Measurements from ENCODE around the gene GTF2A1L. TPM values are rescaled to one million over a fixed set of nuclear protein-coding genes. Genes with fewer than 3 reads are reported as not detected.
A peak's percentile ranks its signal among the peaks of the same experiment; 100 is the strongest.

Gene GTF2A1L
- total RNA-seq, 1 donor from 2014 or later: 22.2 TPM

DNA sequence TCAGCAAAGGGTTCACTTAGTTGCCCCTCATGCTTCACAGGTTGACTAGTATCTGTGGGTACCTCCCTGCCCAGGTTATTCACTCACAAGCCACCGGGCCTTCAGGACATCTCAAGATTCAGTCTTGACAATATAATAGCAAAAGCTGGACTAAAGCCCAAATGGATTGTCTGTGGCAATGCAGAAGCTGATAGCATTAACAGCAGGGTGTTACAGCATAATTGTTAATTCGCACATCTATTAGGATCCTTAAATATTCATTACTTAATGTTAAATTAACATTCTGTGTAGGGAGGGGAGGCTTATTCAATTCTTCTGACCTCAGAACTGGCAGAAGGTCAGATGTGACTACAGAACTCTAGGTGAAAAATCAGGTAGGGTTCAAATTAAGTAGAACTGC lies 20.2 kb upstream of the GTF2A1L start:
- H3K27me3 ChIP-seq: no peaks in the 10 kb centered on the region
- intact Hi-C loops (cut with DNase I): no loop called here
- no peak overlapping the region for H3K4me3 ChIP-seq
- TF ChIP-seq CTCF (IDR thresholded peaks at IDR 0.05): no peak
- no peaks in the 10 kb centered on the region for H3K4me1 ChIP-seq
- no peaks in the 10 kb centered on the region for H3K9me3 ChIP-seq
- no peak for DNase-seq (ENCODE audit: low spot score in 2 of 2)
- peaks cover 13 to 34% of the 10 kb centered on the region in 2 donors for H3K36me3 ChIP-seq
- H3K27ac ChIP-seq: no peak overlapping the region

DNA sequence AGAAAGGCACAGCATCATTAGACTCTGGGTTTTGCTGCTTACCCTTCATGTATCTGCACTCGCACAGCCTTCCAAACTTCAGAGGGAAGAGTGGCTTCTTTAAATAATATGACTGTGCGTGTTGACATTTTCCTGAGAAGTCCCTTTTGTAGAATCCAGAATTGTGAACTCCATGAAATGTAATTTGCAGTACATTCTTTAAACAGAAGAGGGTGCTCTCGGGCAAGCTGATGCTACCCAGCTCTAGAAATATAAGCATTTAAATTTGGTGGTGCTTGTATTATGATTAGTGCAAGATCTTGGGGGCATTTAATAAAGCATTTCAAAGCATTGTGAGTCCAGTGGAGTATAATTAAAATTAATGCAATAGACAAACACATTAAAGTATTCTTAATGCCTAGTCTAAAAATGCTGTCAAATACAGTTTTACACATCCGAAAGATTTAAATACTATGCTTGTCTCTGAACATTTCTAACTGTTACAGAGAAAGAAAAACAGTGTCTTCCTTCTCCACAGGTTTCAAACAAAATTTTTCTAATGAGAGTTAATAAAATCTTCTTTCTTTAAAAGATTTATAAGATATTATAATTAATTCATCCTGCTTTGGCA lies 17.3 kb upstream of the GTF2A1L start:
- Histone ChIP-seq H3K4me1 (no peaks in the 10 kb centered on the region), H3K9me3 (no peaks in the 10 kb centered on the region), H3K36me3 (peaks cover 8 to 18% of the 10 kb centered on the region in 2 donors), H3K4me3 (no peak overlapping the region), H3K27me3 (no peaks in the 10 kb centered on the region), H3K27ac (no peak overlapping the region)
- peak; percentile 21 to 65 (median 55) for TF ChIP-seq CTCF (IDR thresholded peaks at IDR 0.05)
- DNase-seq (ENCODE audit: low spot score in 2 of 2): no peak
- intact Hi-C loops (cut with DNase I): loop anchor here (10.0 kb wide), 1 partner anchor 1804 kb away; no protein-coding TSS in a partner anchor

- no peaks in the 10 kb centered on the region for H3K4me1 ChIP-seq
- intact Hi-C loops (cut with DNase I): loop anchor here (10.0 kb wide), 1 partner anchor 1804 kb away; no protein-coding TSS in a partner anchor
- no peak overlapping the region for H3K4me3 ChIP-seq
- H3K36me3 ChIP-seq: peaks cover 8 to 14% of the 10 kb centered on the region in 2 donors
- no peaks in the 10 kb centered on the region for H3K27me3 ChIP-seq
- H3K9me3 ChIP-seq: no peaks in the 10 kb centered on the region
- no peak for TF ChIP-seq CTCF (IDR thresholded peaks at IDR 0.05)
- no peak for DNase-seq (ENCODE audit: low spot score in 2 of 2)
- no peak overlapping the region for H3K27ac ChIP-seq
These were observed 16.7 kb upstream of the GTF2A1L start for GRCh38 chr2:48600917-48601316.

DNA sequence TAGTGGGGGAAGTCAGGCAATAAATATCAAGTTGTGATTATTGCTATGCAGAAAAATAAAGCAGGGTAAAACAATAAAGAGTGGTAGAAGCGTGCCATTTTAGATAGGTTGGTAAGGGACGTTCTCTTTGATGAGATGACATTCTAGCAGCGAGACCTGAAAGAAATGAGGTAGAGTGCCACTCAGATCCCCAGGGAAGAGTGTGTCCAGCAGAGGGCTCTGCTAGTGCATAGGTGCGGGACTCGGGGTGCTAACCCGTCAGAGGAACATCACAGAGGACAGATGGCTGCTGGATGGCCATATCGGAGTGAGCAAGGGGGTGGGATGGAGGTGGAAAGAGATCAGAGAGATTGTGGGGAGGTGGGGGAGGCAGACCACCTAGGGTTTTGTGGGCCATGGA lies 16.3 kb upstream of the GTF2A1L start:
- Histone ChIP-seq H3K36me3 (peaks cover 8 to 14% of the 10 kb centered on the region in 2 donors), H3K27ac (no peak overlapping the region), H3K9me3 (no peaks in the 10 kb centered on the region), H3K4me3 (no peak overlapping the region), H3K4me1 (no peaks in the 10 kb centered on the region), H3K27me3 (no peaks in the 10 kb centered on the region)
- DNase-seq (ENCODE audit: low spot score in 2 of 2): no peak
- no peak for TF ChIP-seq CTCF (IDR thresholded peaks at IDR 0.05)
- intact Hi-C loops (cut with DNase I): loop anchor here (10.0 kb wide), 1 partner anchor 1803 kb away; no protein-coding TSS in a partner anchor

DNA sequence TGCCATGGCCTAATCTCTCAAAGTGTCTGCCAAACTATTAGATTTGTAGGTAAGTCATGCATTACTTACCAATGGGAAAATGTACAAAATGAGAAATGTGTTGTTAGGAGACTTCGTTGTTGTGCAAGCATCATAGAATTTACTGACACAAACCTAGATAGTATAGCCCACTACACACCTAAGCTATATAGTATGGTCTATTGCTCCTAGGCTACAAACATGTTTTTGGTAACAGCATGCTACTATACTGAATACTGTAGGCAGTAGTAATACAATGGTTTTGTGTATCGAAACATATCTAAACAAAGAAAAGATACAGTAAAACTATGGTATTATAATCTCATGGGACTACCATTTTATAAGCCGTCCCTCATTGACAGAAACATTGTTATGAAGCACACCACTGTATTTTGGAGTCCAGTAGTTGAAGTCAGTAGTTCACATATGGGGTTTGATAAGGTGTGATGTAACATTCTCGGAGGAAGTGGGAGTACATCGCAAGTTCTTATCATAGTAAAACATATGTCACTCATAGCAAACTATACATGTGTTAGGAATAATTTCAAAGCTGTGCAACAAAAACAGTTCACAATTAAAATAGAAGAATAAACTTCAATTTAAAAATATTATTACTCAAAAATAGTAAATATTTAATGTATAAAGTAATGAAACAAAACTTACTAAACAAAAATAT lies 12.0 kb upstream of the GTF2A1L start:
- Histone ChIP-seq H3K27me3 (no peaks in the 10 kb centered on the region), H3K9me3 (no peaks in the 10 kb centered on the region), H3K4me1 (no peaks in the 10 kb centered on the region), H3K4me3 (no peak overlapping the region), H3K36me3 (no peaks in the 10 kb centered on the region), H3K27ac (no peak overlapping the region)
- no peak for TF ChIP-seq CTCF (IDR thresholded peaks at IDR 0.05)
- no peak for DNase-seq (ENCODE audit: low spot score in 2 of 2)
- intact Hi-C loops (cut with DNase I): loop anchor here (10.0 kb wide), 1 partner anchor 1799 kb away; no protein-coding TSS in a partner anchor

All from ascending aorta (tissue), 2 donors.